PC-9 (cell line): ENCODE measurements around the gene NUP210.

Source experiments
- CTCF ChIP-seq: fragments of 200-600 bp; sonication (generic); conservative IDR thresholded peaks from 2 replicates; pipeline ENCODE4 v1.6.1; 2017; ENCODE audit warnings: mixed run types, antibody characterized with exemption, mild to moderate bottlenecking, moderate library complexity
- EZH2 ChIP-seq: fragments of 200-600 bp; sonication (generic); IDR thresholded peaks from 2 replicates; pipeline ENCODE4 v1.8.0; 2017; ENCODE audit warnings: antibody characterized with exemption, low read depth

GRCh38 chr3:13372656-13373055, 47.5 kb downstream of the NUP210 start:
- TF ChIP-seq CTCF (no peak), EZH2 (no peak)
